GM23248 (cell line): ENCODE results near the gene BMP8A.

Source experiments
- EZH2 ChIP-seq: fragments of 200-600 bp; sonication (generic); IDR thresholded peaks from 2 replicates; pipeline ENCODE4 v1.6.1; 2018; ENCODE audit warnings: antibody characterized with exemption, mild to moderate bottlenecking; ENCODE audit not compliant: insufficient read depth, poor library complexity, severe bottlenecking
- EZH2phosphoT487 ChIP-seq: fragments of 200-600 bp; sonication (generic); IDR thresholded peaks from 2 replicates; pipeline ENCODE4 v1.6.1; 2018; ENCODE audit warnings: antibody characterized with exemption, moderate library complexity, mild to moderate bottlenecking, low read depth; ENCODE audit not compliant: insufficient read depth

- no peak for TF ChIP-seq EZH2
- no peak for TF ChIP-seq EZH2phosphoT487
Observed at GRCh38 chr1:39453603-39454002, 37.8 kb upstream of the BMP8A start.
